B cell (primary cell): ENCODE measurements around the gene VEZT. TPM values are rescaled to one million over a fixed set of nuclear protein-coding genes. Genes with fewer than 3 reads are reported as not detected.

ENCODE experiments used
- ATAC-seq: fragments of 200-7000 bp; cut with Tn5 transposase; one replicate; pipeline ENCODE4 v1.10.0; 2021; ENCODE audit warnings: low read depth, mild to moderate bottlenecking, moderate number of reproducible peaks, moderate library complexity
- CTCF ChIA-PET: fragments of 350-600 bp; sonication (Branson Sonifier 250); formaldehyde crosslinking; loops from one replicate; lab custom pipeline; 2021; ENCODE audit warnings: antibody characterized with exemption, inconsistent platforms; lab: Charles Lee
- POLR2A ChIA-PET: fragments of 350-600 bp; sonication (Branson Sonifier 250); formaldehyde crosslinking; loops from one replicate; lab custom pipeline; 2021; ENCODE audit warnings: antibody characterized with exemption; lab: Charles Lee
- DNase-seq: peaks from one replicate; pipeline ENCODE4 v3.0.0; 2013
- H2AFZ ChIP-seq: 2 replicates; pipeline ENCODE4 v1.6.1; 2012; ENCODE audit warnings: mild to moderate bottlenecking, low read depth, low read length; ENCODE audit not compliant: insufficient read depth, poor library complexity, severe bottlenecking
- H3K27ac ChIP-seq, 2 donors: 1 replicate in 1 of 2; 2 replicates in 1 of 2; pipeline ENCODE4 v1.5.1; 2012 to 2013; ENCODE audit warnings: low read length in 2 of 2, mild to moderate bottlenecking in 2 of 2, moderate library complexity in 1 of 2
- H3K27me3 ChIP-seq, 4 experiments: fragments of 200-600 bp in 1 of 4; sonication (generic) in 1 of 4; replicated peaks in 1 of 4; 1 replicate in 2 of 4; 2 replicates in 2 of 4; pipeline versions ENCODE4 v1.6.1 to v1.7.0; 2013 to 2016; ENCODE audit warnings: low read length in 3 of 4, mild to moderate bottlenecking in 2 of 4, mixed read lengths in 1 of 4, moderate library complexity in 1 of 4; ENCODE audit not compliant: insufficient read depth in 4 of 4, control insufficient read depth in 3 of 4; ENCODE audit errors: control extremely low read depth in 1 of 4
- H3K36me3 ChIP-seq, 2 experiments: replicated peaks in 1 of 2; 1 replicate in 1 of 2; 2 replicates in 1 of 2; pipeline versions ENCODE4 v1.6.1 to v1.7.1; 2013; ENCODE audit warnings: low read length in 1 of 2; ENCODE audit not compliant: insufficient read depth in 2 of 2, control insufficient read depth in 1 of 2; ENCODE audit errors: control extremely low read depth in 1 of 2, extremely low read depth in 1 of 2
- H3K4me1 ChIP-seq, 2 donors: fragments of 200-600 bp in 1 of 2; sonication (generic) in 1 of 2; 1 replicate in 1 of 2; 2 replicates in 1 of 2; pipeline versions ENCODE4 v1.5.1 to v1.6.1; 2013 to 2017; ENCODE audit warnings: low read length in 2 of 2; ENCODE audit not compliant: control insufficient read depth in 2 of 2, insufficient read depth in 2 of 2
- H3K4me2 ChIP-seq: replicated peaks from 2 replicates; pipeline ENCODE3; 2012; ENCODE audit warnings: mild to moderate bottlenecking, low read depth, low read length; ENCODE audit not compliant: poor library complexity, severe bottlenecking
- H3K4me3 ChIP-seq, 5 experiments: fragments of 200-600 bp in 1 of 5; sonication (generic) in 1 of 5; 1 replicate in 3 of 5; 2 replicates in 2 of 5; pipeline versions ENCODE4 v1.5.1 to v1.7.0; 2011 to 2016; ENCODE audit warnings: low read length in 4 of 5, mild to moderate bottlenecking in 4 of 5, low read depth in 2 of 5, control low read depth in 1 of 5, moderate library complexity in 1 of 5; ENCODE audit not compliant: insufficient read depth in 1 of 5; ENCODE audit errors: control extremely low read depth in 1 of 5, extremely low read depth in 1 of 5
- H3K79me2 ChIP-seq: fragments of 200-600 bp; sonication (generic); one replicate; pipeline ENCODE4 v1.6.0; 2016; ENCODE audit warnings: low read length; ENCODE audit not compliant: control insufficient read depth, insufficient read depth
- H3K9ac ChIP-seq: fragments of 200-600 bp; sonication (generic); 2 replicates; pipeline ENCODE4 v1.6.1; 2017; ENCODE audit warnings: mild to moderate bottlenecking, low read length, moderate library complexity
- H3K9me3 ChIP-seq, 3 donors: one replicate each; pipeline versions ENCODE4 v1.6.1 to v1.7.1; 2013; ENCODE audit warnings: low read length in 2 of 3; ENCODE audit not compliant: control insufficient read depth in 2 of 3, insufficient read depth in 1 of 3; ENCODE audit errors: control extremely low read depth in 1 of 3
- H4K20me1 ChIP-seq: 2 replicates; pipeline ENCODE4 v1.6.0; 2012; ENCODE audit warnings: mild to moderate bottlenecking, low read length; ENCODE audit not compliant: insufficient read depth, control insufficient read depth, poor library complexity, severe bottlenecking
- H3K27ac Mint-ChIP-seq: one replicate; pipeline ENCODE4 v1.8.0; 2021; ENCODE audit warnings: mixed read lengths
- H3K27me3 Mint-ChIP-seq: one replicate; pipeline ENCODE4 v1.8.0; 2021; ENCODE audit warnings: mixed read lengths
- H3K4me1 Mint-ChIP-seq: one replicate; pipeline ENCODE4 v1.8.0; 2021; ENCODE audit warnings: mixed read lengths
- H3K4me3 Mint-ChIP-seq: one replicate; pipeline ENCODE4 v1.8.0; 2021; ENCODE audit warnings: mixed read lengths
- H3K9me3 Mint-ChIP-seq: one replicate; pipeline ENCODE4 v1.8.0; 2022; ENCODE audit warnings: mixed read lengths; ENCODE audit not compliant: insufficient read depth
- CTCF ChIP-seq: fragments of 200-600 bp; IDR thresholded peaks from one replicate; pipeline ENCODE4 v1.8.0; 2022; ENCODE audit warnings: antibody characterized with exemption, mild to moderate bottlenecking
- EZH2 ChIP-seq: IDR thresholded peaks from 2 replicates; pipeline ENCODE4 v1.6.1; 2012; ENCODE audit warnings: borderline replicate concordance, low read depth, mild to moderate bottlenecking, moderate library complexity, low read length; ENCODE audit not compliant: insufficient read depth, poor library complexity, severe bottlenecking
- WGBS: methylation state at CpG from one replicate; pipeline ENCODE4 v1.1.5; 2013; ENCODE audit warnings: missing lambda C conversion rate; ENCODE audit not compliant: insufficient coverage; 5-methylcytosine and 5-hydroxymethylcytosine counted together
- intact Hi-C: fragments of 100-400 bp; cut with micrococcal nuclease; formaldehyde crosslinking; loops from one replicate; pipeline ENCODE4 v1.10.0; 2022
- polyA plus RNA-seq: library from polyadenylated mRNA; depleted of rRNA; stranded (reverse); fragments of >200 nt; gene quantifications from 2 replicates; pipeline ENCODE4 v1.2.3, GENCODE V29; 2012
- total RNA-seq, 2 donors: library from RNA; stranded (reverse); fragments of 120-200 nt in 1 of 2; gene quantifications; 1 replicate in 1 of 2; 2 replicates in 1 of 2; pipeline versions ENCODE4 v1.2.3 to v1.2.4, GENCODE V29; 2013 to 2022

The VEZT gene
- total and polyA plus RNA-seq, 2 donors (not counting 1 experiment from before 2014, with no cell fraction given) = 19.9 to 61.8 TPM

GRCh38 chr12:95326855-95327254 lies 109.2 kb downstream of the VEZT start:
- no peak overlapping the region for H3K9ac ChIP-seq
- TF ChIP-seq CTCF (no peak), EZH2 (no peak)
- DNase-seq (no peak), ATAC-seq (no peak)
- no peaks in the 10 kb centered on the region for H3K36me3 ChIP-seq
- peaks cover 7% of the 10 kb centered on the region for H3K27me3 Mint-ChIP-seq
- ChIA-PET POLR2A (no interaction called here), CTCF (no interaction called here)
- no peak overlapping the region for H3K4me3 Mint-ChIP-seq
- H2AFZ ChIP-seq = no peak overlapping the region
- H3K4me3 ChIP-seq = no peak overlapping the region
- H3K27me3 ChIP-seq = no peaks in the 10 kb centered on the region
- no peak overlapping the region for H3K27ac ChIP-seq
- H3K27ac Mint-ChIP-seq = no peak overlapping the region
- intact Hi-C loops = no loop called here
- H3K9me3 ChIP-seq = no peaks in the 10 kb centered on the region
- no peaks in the 10 kb centered on the region for H4K20me1 ChIP-seq
- H3K79me2 ChIP-seq = no peaks in the 10 kb centered on the region
- no peaks in the 10 kb centered on the region for H3K4me1 Mint-ChIP-seq
- no peaks in the 10 kb centered on the region for H3K4me1 ChIP-seq
- no peaks in the 10 kb centered on the region for H3K9me3 Mint-ChIP-seq
- H3K4me2 ChIP-seq = no peak overlapping the region
- WGBS = 100% methylated on average over 2 of the region's 5 CpGs

- ChIA-PET POLR2A (no interaction called here), CTCF (no interaction called here)
- Histone ChIP-seq H3K9me3 (no peaks in the 10 kb centered on the region), H3K9ac (no peak overlapping the region), H3K4me2 (no peak overlapping the region), H3K4me3 (no peak overlapping the region), H3K27me3 (no peaks in the 10 kb centered on the region), H3K27ac (no peak overlapping the region), H4K20me1 (no peaks in the 10 kb centered on the region), H2AFZ (no peak overlapping the region), H3K4me1 (no peaks in the 10 kb centered on the region), H3K79me2 (no peaks in the 10 kb centered on the region), H3K36me3 (no peaks in the 10 kb centered on the region)
- TF ChIP-seq EZH2 = no peak
- H3K27ac Mint-ChIP-seq = no peak overlapping the region
- no peak overlapping the region for H3K4me3 Mint-ChIP-seq
- H3K27me3 Mint-ChIP-seq = peaks cover 7% of the 10 kb centered on the region
- no peaks in the 10 kb centered on the region for H3K4me1 Mint-ChIP-seq
- no peaks in the 10 kb centered on the region for H3K9me3 Mint-ChIP-seq
- ATAC-seq (no peak), DNase-seq (no peak)
- intact Hi-C loops = no loop called here
Observed at GRCh38 chr12:95328708-95329107, 111.1 kb downstream of the VEZT start.
